WTC11 (cell line): Measurements from ENCODE around the gene SLC39A6. TPM values are rescaled to one million over a fixed set of nuclear protein-coding genes. Genes with fewer than 3 reads are reported as not detected.

ENCODE experiments used
- ATAC-seq: fragments of 200-7000 bp; cut with Tn5 transposase; 2 replicates; pipeline ENCODE4 v1.10.0; 2021; ENCODE audit warnings: mild to moderate bottlenecking, moderate library complexity
- CTCF ChIA-PET: fragments of 300-600 bp; sonication (Branson Sonifier 250); formaldehyde crosslinking; loops from one replicate; lab custom pipeline; 2021; ENCODE audit warnings: antibody characterized with exemption; lab: Charles Lee
- POLR2A ChIA-PET: fragments of 350-600 bp; sonication (Branson Sonifier 250); formaldehyde crosslinking; loops from one replicate; lab custom pipeline; 2021; ENCODE audit warnings: antibody characterized with exemption; lab: Charles Lee
- DNase-seq: peaks from one replicate; pipeline ENCODE4 v3.0.0; 2021; ENCODE audit warnings: low spot score
- H3K27ac Mint-ChIP-seq: 2 replicates; pipeline ENCODE4 v1.8.0; 2021; ENCODE audit warnings: mixed read lengths
- H3K27me3 Mint-ChIP-seq: 2 replicates; pipeline ENCODE4 v1.8.0; 2021; ENCODE audit warnings: low read depth, mild to moderate bottlenecking, moderate library complexity, mixed read lengths
- H3K36me3 Mint-ChIP-seq: 2 replicates; pipeline ENCODE4 v1.8.0; 2021; ENCODE audit warnings: mixed read lengths
- H3K4me1 Mint-ChIP-seq: 2 replicates; pipeline ENCODE4 v1.8.0; 2022; ENCODE audit warnings: mixed read lengths
- H3K4me3 Mint-ChIP-seq: 2 replicates; pipeline ENCODE4 v1.8.0; 2021; ENCODE audit warnings: mild to moderate bottlenecking, moderate library complexity, mixed read lengths
- H3K9me3 Mint-ChIP-seq: 2 replicates; pipeline ENCODE4 v1.8.0; 2021; ENCODE audit warnings: mixed read lengths
- ESRRA ChIP-seq: sonication (generic); formaldehyde crosslinking; IDR thresholded peaks from 2 replicates; pipeline ENCODE4 v1.8.1; 2022; ENCODE audit warnings: mild to moderate bottlenecking, missing genetic modification reagents, borderline replicate concordance
- FOXP1 ChIP-seq: sonication (generic); formaldehyde crosslinking; IDR thresholded peaks from 2 replicates; pipeline ENCODE4 v1.8.0; 2022; ENCODE audit warnings: missing genetic modification reagents, mild to moderate bottlenecking, moderate library complexity, borderline replicate concordance
- GTF2I ChIP-seq: fragments of 250-450 bp; sonication (Bioruptor Pico); conservative IDR thresholded peaks from 2 replicates; pipeline ENCODE4 v1.4.0; 2021; ENCODE audit warnings: mild to moderate bottlenecking
- HMGA2 ChIP-seq: fragments of 250-450 bp; sonication (Bioruptor Pico); IDR thresholded peaks from 2 replicates; pipeline ENCODE4 v1.4.0; 2021; ENCODE audit warnings: mild to moderate bottlenecking, moderate library complexity
- IRF2 ChIP-seq: sonication (generic); formaldehyde crosslinking; IDR thresholded peaks from 2 replicates; pipeline ENCODE4 v1.8.0; 2022; ENCODE audit warnings: low read depth, missing genetic modification reagents, borderline replicate concordance
- JUN ChIP-seq: sonication (generic); formaldehyde crosslinking; IDR thresholded peaks from 2 replicates; pipeline ENCODE4 v1.8.0; 2023; ENCODE audit warnings: mild to moderate bottlenecking, missing genetic modification reagents
- NFYB ChIP-seq: sonication (generic); formaldehyde crosslinking; conservative IDR thresholded peaks from 2 replicates; pipeline ENCODE4 v1.8.0; 2022; ENCODE audit warnings: low read depth, missing genetic modification reagents
- NR2C2 ChIP-seq: sonication (generic); formaldehyde crosslinking; IDR thresholded peaks from 2 replicates; pipeline ENCODE4 v1.8.0; 2022; ENCODE audit warnings: mild to moderate bottlenecking, missing genetic modification reagents
- SMAD4 ChIP-seq: sonication (generic); formaldehyde crosslinking; IDR thresholded peaks from 2 replicates; pipeline ENCODE4 v1.8.0; 2022; ENCODE audit warnings: mild to moderate bottlenecking, missing genetic modification reagents
- SOX15 ChIP-seq: fragments of 250-450 bp; sonication (Bioruptor Pico); IDR thresholded peaks from 2 replicates; pipeline ENCODE4 v1.9.0; 2021; ENCODE audit warnings: mild to moderate bottlenecking
- SP1 ChIP-seq: sonication (generic); formaldehyde crosslinking; conservative IDR thresholded peaks from 2 replicates; pipeline ENCODE4 v1.8.1; 2022; ENCODE audit warnings: missing genetic modification reagents
- TEAD4 ChIP-seq: sonication (generic); formaldehyde crosslinking; IDR thresholded peaks from 2 replicates; pipeline ENCODE4 v1.8.0; 2022; ENCODE audit warnings: mild to moderate bottlenecking, missing genetic modification reagents
- ZNF232 ChIP-seq: sonication (generic); formaldehyde crosslinking; IDR thresholded peaks from 2 replicates; pipeline ENCODE4 v1.8.0; 2022; ENCODE audit warnings: mild to moderate bottlenecking, missing genetic modification reagents
- ZNF263 ChIP-seq: sonication (generic); formaldehyde crosslinking; IDR thresholded peaks from 2 replicates; pipeline ENCODE4 v1.8.1; 2022; ENCODE audit warnings: low read depth, mild to moderate bottlenecking, moderate library complexity, missing genetic modification reagents
- ZNF317 ChIP-seq: sonication (generic); formaldehyde crosslinking; IDR thresholded peaks from 2 replicates; pipeline ENCODE4 v1.8.1; 2023; ENCODE audit warnings: low read depth, mild to moderate bottlenecking, moderate library complexity, missing genetic modification reagents, borderline replicate concordance
- ZNF423 ChIP-seq: fragments of 250-450 bp; sonication (Bioruptor Pico); IDR thresholded peaks from 2 replicates; pipeline ENCODE4 v2.1.2; 2022; ENCODE audit warnings: mild to moderate bottlenecking, moderate library complexity
- ZNF671 ChIP-seq: fragments of 250-450 bp; sonication (Bioruptor Pico); IDR thresholded peaks from 2 replicates; pipeline ENCODE4 v1.8.0; 2021; ENCODE audit warnings: mild to moderate bottlenecking
- total RNA-seq: library from RNA; stranded (reverse); gene quantifications from 3 replicates; pipeline ENCODE4 v1.2.3, GENCODE V29; 2021
- TF ChIP-seq, protein P1 (sequence below): fragments of 250-450 bp; sonication (Bioruptor Pico); conservative IDR thresholded peaks from 2 replicates; pipeline ENCODE4 v1.9.0; 2021; ENCODE audit warnings: mild to moderate bottlenecking
- TF ChIP-seq, protein P2 (sequence below): sonication (generic); formaldehyde crosslinking; IDR thresholded peaks from 2 replicates; pipeline ENCODE4 v1.8.0; 2022; ENCODE audit warnings: mild to moderate bottlenecking, missing genetic modification reagents
- TF ChIP-seq, protein P3 (sequence below): sonication (generic); formaldehyde crosslinking; IDR thresholded peaks from 2 replicates; pipeline ENCODE4 v1.8.0; 2022; ENCODE audit warnings: missing genetic modification reagents
- TF ChIP-seq, protein P4 (sequence below): sonication (generic); formaldehyde crosslinking; IDR thresholded peaks from 2 replicates; pipeline ENCODE4 v1.8.1; 2023; ENCODE audit warnings: mild to moderate bottlenecking, missing genetic modification reagents, moderate library complexity
- TF ChIP-seq, protein P5 (sequence below): sonication (generic); formaldehyde crosslinking; IDR thresholded peaks from 2 replicates; pipeline ENCODE4 v1.8.1; 2023; ENCODE audit warnings: mild to moderate bottlenecking, moderate library complexity, missing genetic modification reagents
- TF ChIP-seq, protein P6 (sequence below): sonication (generic); formaldehyde crosslinking; conservative IDR thresholded peaks from 2 replicates; pipeline ENCODE4 v1.8.1; 2022; ENCODE audit warnings: mild to moderate bottlenecking, missing genetic modification reagents

SLC39A6 gene
- total RNA-seq, 1 experiment from 2014 or later: 29.2 TPM

DNA sequence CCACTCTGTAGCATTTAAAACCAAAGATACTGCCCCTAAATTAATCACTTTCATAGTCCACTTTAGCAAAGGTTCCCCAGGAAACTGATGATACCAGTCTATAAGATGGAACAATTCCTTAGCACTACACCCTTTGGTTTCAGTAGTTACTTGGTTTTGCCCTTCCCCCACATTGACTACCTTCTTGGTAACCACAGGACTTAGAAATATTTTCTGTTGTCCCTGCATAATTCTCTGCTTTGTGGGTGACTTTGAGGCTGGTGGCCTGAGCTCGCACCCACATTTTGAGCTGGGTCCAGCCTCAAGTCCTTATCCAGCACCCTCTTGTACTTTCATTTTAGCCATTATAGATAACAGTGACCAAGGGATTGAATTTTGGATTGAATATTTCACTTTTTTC is 23.6 kb upstream of the SLC39A6 start:
- Mint-ChIP-seq H3K36me3 (peaks cover 74% of the 10 kb centered on the region), H3K9me3 (no peaks in the 10 kb centered on the region), H3K4me3 (no peak overlapping the region), H3K4me1 (no peaks in the 10 kb centered on the region), H3K27ac (peak overlapping the region; percentile 57), H3K27me3 (no peaks in the 10 kb centered on the region)
- ChIA-PET CTCF (no interaction called here), POLR2A (no interaction called here)
- DNase-seq (no peak), ATAC-seq (no peak)
- no peak for TF ChIP-seq ZNF263 (CRISPR knock-in tag)
- TF ChIP-seq FOXP1 (CRISPR knock-in tag): no peak
- TF ChIP-seq TEAD4 (CRISPR knock-in tag): no peak
- TF ChIP-seq ZNF232 (CRISPR knock-in tag): no peak
- TF ChIP-seq SP1 (CRISPR knock-in tag): no peak
- TF ChIP-seq JUN (CRISPR knock-in tag): no peak
- TF ChIP-seq ZNF317 (CRISPR knock-in tag): no peak
- no peak for TF ChIP-seq ESRRA (CRISPR knock-in tag)
- TF ChIP-seq, protein P1, sequence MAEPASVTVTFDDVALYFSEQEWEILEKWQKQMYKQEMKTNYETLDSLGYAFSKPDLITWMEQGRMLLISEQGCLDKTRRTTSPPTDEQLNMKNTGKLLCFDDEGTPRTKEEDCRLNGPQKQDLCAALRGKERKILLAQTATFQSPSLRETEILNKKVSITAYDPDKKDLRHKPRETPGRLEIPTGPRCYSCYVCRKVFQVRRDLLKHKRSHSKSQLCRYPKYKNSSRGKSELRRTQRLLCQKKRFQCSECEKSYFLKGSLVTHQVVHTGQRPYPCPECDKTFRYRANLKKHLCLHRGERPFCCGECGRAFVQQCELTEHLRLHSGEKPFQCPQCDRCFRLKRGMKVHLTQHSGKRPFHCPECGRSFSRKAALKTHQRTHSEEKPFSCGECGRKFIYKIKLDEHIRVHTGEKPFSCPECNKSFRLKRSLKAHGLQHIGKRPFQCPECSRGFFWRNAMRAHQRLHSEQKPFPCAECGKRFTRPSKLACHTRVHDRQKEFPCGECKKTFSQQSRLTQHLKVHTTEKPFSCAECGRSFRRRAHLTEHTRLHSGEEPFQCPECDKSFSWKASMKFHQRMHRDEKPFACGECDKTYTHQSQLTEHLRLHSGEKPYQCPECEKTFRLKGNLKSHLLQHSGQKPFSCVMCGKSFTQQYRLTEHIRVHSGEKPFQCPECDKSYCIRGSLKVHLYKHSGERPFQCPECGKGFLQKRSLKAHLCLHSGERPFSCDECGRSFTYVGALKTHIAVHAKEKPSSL (CRISPR knock-in tag): no peak
- TF ChIP-seq, protein P2, sequence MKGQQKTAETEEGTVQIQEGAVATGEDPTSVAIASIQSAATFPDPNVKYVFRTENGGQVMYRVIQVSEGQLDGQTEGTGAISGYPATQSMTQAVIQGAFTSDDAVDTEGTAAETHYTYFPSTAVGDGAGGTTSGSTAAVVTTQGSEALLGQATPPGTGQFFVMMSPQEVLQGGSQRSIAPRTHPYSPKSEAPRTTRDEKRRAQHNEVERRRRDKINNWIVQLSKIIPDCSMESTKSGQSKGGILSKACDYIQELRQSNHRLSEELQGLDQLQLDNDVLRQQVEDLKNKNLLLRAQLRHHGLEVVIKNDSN (CRISPR knock-in tag): no peak
- TF ChIP-seq, protein P3, sequence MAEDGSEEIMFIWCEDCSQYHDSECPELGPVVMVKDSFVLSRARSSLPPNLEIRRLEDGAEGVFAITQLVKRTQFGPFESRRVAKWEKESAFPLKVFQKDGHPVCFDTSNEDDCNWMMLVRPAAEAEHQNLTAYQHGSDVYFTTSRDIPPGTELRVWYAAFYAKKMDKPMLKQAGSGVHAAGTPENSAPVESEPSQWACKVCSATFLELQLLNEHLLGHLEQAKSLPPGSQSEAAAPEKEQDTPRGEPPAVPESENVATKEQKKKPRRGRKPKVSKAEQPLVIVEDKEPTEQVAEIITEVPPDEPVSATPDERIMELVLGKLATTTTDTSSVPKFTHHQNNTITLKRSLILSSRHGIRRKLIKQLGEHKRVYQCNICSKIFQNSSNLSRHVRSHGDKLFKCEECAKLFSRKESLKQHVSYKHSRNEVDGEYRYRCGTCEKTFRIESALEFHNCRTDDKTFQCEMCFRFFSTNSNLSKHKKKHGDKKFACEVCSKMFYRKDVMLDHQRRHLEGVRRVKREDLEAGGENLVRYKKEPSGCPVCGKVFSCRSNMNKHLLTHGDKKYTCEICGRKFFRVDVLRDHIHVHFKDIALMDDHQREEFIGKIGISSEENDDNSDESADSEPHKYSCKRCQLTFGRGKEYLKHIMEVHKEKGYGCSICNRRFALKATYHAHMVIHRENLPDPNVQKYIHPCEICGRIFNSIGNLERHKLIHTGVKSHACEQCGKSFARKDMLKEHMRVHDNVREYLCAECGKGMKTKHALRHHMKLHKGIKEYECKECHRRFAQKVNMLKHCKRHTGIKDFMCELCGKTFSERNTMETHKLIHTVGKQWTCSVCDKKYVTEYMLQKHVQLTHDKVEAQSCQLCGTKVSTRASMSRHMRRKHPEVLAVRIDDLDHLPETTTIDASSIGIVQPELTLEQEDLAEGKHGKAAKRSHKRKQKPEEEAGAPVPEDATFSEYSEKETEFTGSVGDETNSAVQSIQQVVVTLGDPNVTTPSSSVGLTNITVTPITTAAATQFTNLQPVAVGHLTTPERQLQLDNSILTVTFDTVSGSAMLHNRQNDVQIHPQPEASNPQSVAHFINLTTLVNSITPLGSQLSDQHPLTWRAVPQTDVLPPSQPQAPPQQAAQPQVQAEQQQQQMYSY (CRISPR knock-in tag): no peak
- TF ChIP-seq GTF2I: no peak
- TF ChIP-seq NR2C2 (CRISPR knock-in tag): no peak
- no peak for TF ChIP-seq SMAD4
- TF ChIP-seq, protein P4, sequence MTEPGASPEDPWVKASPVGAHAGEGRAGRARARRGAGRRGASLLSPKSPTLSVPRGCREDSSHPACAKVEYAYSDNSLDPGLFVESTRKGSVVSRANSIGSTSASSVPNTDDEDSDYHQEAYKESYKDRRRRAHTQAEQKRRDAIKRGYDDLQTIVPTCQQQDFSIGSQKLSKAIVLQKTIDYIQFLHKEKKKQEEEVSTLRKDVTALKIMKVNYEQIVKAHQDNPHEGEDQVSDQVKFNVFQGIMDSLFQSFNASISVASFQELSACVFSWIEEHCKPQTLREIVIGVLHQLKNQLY (CRISPR knock-in tag): no peak
- TF ChIP-seq ZNF671 (CRISPR knock-in tag): no peak
- TF ChIP-seq NFYB: no peak
- TF ChIP-seq ZNF423 (CRISPR knock-in tag): no peak
- TF ChIP-seq HMGA2 (CRISPR knock-in tag): no peak
- TF ChIP-seq SOX15: no peak

DNA sequence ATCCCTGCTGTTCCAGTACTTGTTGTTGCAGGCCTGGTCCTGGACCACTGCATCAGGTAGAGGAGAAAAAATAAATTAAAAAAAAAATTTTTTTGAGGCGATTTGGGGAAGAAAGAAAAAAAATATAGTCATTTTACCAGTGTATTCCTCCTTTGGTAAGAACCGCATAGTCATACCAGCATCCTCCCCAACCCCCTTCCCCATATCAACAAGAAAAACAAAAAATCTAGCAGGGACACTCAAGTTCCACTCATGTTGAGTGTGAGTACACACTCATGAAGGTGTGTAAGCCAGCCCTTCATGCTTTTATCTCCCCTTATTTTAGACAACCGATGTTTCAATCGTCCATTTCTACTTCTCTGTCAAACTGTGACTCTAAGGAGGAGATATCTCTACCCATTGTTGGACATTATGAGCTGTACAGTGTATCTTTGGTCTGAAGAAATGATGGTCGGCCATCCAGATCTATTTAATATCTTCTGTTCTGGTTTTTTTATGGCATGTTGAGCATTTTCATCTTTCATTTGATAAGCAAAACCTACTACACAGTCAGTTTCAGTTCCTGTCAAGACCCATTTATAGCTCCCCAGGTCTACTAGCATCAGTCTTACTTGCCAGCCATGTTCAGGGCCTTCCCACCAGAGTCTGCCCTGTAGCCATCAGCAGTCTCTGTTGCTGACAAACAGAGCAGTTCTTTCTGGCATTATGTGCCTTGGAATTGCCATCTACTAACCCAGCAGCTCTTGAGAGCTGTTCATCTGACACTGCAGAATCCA is 20.6 kb upstream of the SLC39A6 start:
- ChIA-PET CTCF (interaction anchor here (0.6 kb wide), 1 partner anchor 114 kb away, joined by 3 read pairs; no protein-coding TSS in a partner anchor), POLR2A (no interaction called here)
- Mint-ChIP-seq H3K4me1 (no peaks in the 10 kb centered on the region), H3K27ac (no peak overlapping the region), H3K4me3 (no peak overlapping the region), H3K27me3 (no peaks in the 10 kb centered on the region), H3K9me3 (no peaks in the 10 kb centered on the region), H3K36me3 (peaks cover 77% of the 10 kb centered on the region)
- ATAC-seq (no peak), DNase-seq (no peak)
- TF ChIP-seq IRF2 (CRISPR knock-in tag) (no peak), NR2C2 (CRISPR knock-in tag) (no peak), NFYB (no peak)
- TF ChIP-seq, protein P5, sequence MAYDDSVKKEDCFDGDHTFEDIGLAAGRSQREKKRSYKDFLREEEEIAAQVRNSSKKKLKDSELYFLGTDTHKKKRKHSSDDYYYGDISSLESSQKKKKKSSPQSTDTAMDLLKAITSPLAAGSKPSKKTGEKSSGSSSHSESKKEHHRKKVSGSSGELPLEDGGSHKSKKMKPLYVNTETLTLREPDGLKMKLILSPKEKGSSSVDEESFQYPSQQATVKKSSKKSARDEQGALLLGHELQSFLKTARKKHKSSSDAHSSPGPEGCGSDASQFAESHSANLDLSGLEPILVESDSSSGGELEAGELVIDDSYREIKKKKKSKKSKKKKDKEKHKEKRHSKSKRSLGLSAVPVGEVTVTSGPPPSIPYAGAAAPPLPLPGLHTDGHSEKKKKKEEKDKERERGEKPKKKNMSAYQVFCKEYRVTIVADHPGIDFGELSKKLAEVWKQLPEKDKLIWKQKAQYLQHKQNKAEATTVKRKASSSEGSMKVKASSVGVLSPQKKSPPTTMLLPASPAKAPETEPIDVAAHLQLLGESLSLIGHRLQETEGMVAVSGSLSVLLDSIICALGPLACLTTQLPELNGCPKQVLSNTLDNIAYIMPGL (CRISPR knock-in tag): no peak
- TF ChIP-seq, protein P3 (CRISPR knock-in tag): no peak
- TF ChIP-seq, protein P6, sequence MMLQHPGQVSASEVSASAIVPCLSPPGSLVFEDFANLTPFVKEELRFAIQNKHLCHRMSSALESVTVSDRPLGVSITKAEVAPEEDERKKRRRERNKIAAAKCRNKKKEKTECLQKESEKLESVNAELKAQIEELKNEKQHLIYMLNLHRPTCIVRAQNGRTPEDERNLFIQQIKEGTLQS (CRISPR knock-in tag): no peak
